ENCODE results near the gene NIP7. TPM values are rescaled to one million over a fixed set of nuclear protein-coding genes. Genes with fewer than 3 reads are reported as not detected.

The NIP7 gene
- total and polyA plus RNA-seq, 2 of the 8 experiments (the other 6 are each of a cell fraction or from before 2014, with no cell fraction given), result 14.5 to 52.2 TPM

DNA sequence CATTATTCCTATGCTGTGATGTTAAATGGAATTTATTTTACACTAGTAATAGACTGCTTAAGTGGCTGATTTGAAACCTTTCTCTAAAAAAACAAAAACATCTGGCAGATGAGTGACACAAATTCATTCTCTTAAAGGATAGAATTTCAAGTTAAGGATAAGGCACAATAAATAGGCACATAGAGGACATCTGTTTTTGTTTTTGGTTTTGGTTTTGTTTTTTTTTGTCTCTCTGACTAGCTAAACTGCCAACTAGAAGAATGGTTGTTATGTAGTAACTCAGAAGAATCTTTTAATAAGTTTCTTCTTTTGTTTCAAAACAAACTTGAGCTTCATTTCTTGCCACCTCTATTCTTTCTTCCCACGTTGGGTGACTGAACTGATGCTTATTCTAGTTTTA lies 33.5 kb upstream of the NIP7 start:
- POLR2A ChIA-PET (ENCODE audit: partially characterized antibody), result interaction anchor here (0.7 kb wide), 1 partner anchor 20 kb away, joined by 4 read pairs; no protein-coding TSS in a partner anchor
- H3K4me2 ChIP-seq (ENCODE audit: insufficient read depth in 1 of 2, low read depth in 2 of 2, low read length in 2 of 2), result no peak overlapping the region
- H2BK5ac ChIP-seq (ENCODE audit: low read depth, low read length), result no peak overlapping the region
- H3K56ac ChIP-seq (replicated peaks; ENCODE audit: insufficient read length, low read depth, low read length), result no peak overlapping the region
- H3K9me3 ChIP-seq (ENCODE audit: insufficient read depth in 2 of 2, low read depth in 1 of 2, low read length in 1 of 2), result no peaks in the 10 kb centered on the region
- H2AK5ac ChIP-seq (ENCODE audit: low read depth, low read length), result no peak overlapping the region
- H2BK12ac ChIP-seq (ENCODE audit: low read depth, low read length), result no peak overlapping the region
- no peak overlapping the region for H3K18ac ChIP-seq (ENCODE audit: extremely low read depth, low read length)
- H4K91ac ChIP-seq (replicated peaks; ENCODE audit: insufficient read length, low read length), result no peak overlapping the region
- no peak overlapping the region for H3K9ac ChIP-seq (replicated peaks in 1 of 4; ENCODE audit: extremely low read depth in 1 of 4, low read depth in 3 of 4, low read length in 3 of 4)
- H2BK20ac ChIP-seq (ENCODE audit: low read length), result no peak overlapping the region
- no peak overlapping the region for H4K8ac ChIP-seq (ENCODE audit: extremely low read depth, insufficient read depth, low read length)
- no peak overlapping the region for H4K5ac ChIP-seq (ENCODE audit: insufficient read length, low read depth, low read length)
- CTCF ChIA-PET (ENCODE audit: partially characterized antibody), result interaction anchor here (1.5 kb wide), 1 partner anchor 113 kb away, joined by 3 read pairs; no protein-coding TSS in a partner anchor
- no peak overlapping the region for H2AFZ ChIP-seq (ENCODE audit: low read length)
- H3K79me2 ChIP-seq (ENCODE audit: control insufficient read depth in 1 of 2, insufficient read depth in 2 of 2, low read length in 2 of 2), result no peaks in the 10 kb centered on the region
- no peak overlapping the region for H3K4me3 ChIP-seq (ENCODE audit: extremely low read depth in 1 of 4, insufficient read depth in 2 of 4, low read depth in 3 of 4, low read length in 4 of 4)
- H3K4ac ChIP-seq (replicated peaks; ENCODE audit: insufficient read length, low read depth, low read length), result no peak overlapping the region
- H3K27ac ChIP-seq (ENCODE audit: low read depth, low read length), result no peak overlapping the region
- peaks cover 0 to 3% (median 0%) of the 10 kb centered on the region in 4 experiments; a peak in 1 of 7 replicates for H3K4me1 ChIP-seq (replicated peaks in 1 of 4; ENCODE audit: control insufficient read depth in 3 of 4, insufficient read depth in 4 of 4, low read length in 3 of 4)
- H3K36me3 ChIP-seq (ENCODE audit: control insufficient read depth in 2 of 4, insufficient read depth in 4 of 4, low read length in 3 of 4), result peaks cover 0 to 4% (median 2%) of the 10 kb centered on the region in 4 experiments; a peak in 3 of 8 replicates
- no peaks in the 10 kb centered on the region for H3K27me3 ChIP-seq (replicated peaks in 1 of 4; ENCODE audit: control insufficient read depth in 3 of 4, extremely low read depth in 1 of 4, insufficient read depth in 3 of 4, low read length in 3 of 4)
- no peak overlapping the region for H3K23ac ChIP-seq (ENCODE audit: insufficient read length)
- no peaks in the 10 kb centered on the region for H3K79me1 ChIP-seq (ENCODE audit: low read depth, low read length)
- H2BK15ac ChIP-seq (ENCODE audit: low read length), result no peak overlapping the region
- H2BK120ac ChIP-seq (replicated peaks; ENCODE audit: low read depth, low read length), result no peak overlapping the region
- FAIRE-seq (no peak), DNase-seq (ENCODE audit: low read depth in 1 of 2, low spot score in 2 of 2) (no peak)
- H4K20me1 ChIP-seq (replicated peaks in 1 of 2; ENCODE audit: control insufficient read depth in 1 of 2, insufficient read depth in 2 of 2, low read length in 2 of 2), result no peaks in the 10 kb centered on the region
- H3K23me2 ChIP-seq (ENCODE audit: low read depth, low read length), result no peaks in the 10 kb centered on the region
- H3K14ac ChIP-seq (ENCODE audit: insufficient read length), result no peak overlapping the region
- WGBS, 2 experiments (ENCODE audit: extremely low coverage in 1 of 2, insufficient coverage in 1 of 2, insufficient read length in 1 of 2, insufficient replicate concordance in 2 of 2, low coverage in 1 of 2, low lambda C conversion rate in 2 of 2, missing lambda C conversion rate in 1 of 2), result 82% methylated on average over 1 of the region's 1 CpG; no CpG with 5 or more reads in 1 of the 2 experiments
- TF ChIP-seq, protein P1, sequence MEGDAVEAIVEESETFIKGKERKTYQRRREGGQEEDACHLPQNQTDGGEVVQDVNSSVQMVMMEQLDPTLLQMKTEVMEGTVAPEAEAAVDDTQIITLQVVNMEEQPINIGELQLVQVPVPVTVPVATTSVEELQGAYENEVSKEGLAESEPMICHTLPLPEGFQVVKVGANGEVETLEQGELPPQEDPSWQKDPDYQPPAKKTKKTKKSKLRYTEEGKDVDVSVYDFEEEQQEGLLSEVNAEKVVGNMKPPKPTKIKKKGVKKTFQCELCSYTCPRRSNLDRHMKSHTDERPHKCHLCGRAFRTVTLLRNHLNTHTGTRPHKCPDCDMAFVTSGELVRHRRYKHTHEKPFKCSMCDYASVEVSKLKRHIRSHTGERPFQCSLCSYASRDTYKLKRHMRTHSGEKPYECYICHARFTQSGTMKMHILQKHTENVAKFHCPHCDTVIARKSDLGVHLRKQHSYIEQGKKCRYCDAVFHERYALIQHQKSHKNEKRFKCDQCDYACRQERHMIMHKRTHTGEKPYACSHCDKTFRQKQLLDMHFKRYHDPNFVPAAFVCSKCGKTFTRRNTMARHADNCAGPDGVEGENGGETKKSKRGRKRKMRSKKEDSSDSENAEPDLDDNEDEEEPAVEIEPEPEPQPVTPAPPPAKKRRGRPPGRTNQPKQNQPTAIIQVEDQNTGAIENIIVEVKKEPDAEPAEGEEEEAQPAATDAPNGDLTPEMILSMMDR (IDR thresholded peaks at IDR 0.05; ENCODE audit: control extremely low read depth in 1 of 3, insufficient read depth in 1 of 3, low read depth in 1 of 3, low read length in 3 of 3), result no peak
- TF ChIP-seq, protein P2, sequence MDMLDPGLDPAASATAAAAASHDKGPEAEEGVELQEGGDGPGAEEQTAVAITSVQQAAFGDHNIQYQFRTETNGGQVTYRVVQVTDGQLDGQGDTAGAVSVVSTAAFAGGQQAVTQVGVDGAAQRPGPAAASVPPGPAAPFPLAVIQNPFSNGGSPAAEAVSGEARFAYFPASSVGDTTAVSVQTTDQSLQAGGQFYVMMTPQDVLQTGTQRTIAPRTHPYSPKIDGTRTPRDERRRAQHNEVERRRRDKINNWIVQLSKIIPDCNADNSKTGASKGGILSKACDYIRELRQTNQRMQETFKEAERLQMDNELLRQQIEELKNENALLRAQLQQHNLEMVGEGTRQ (IDR thresholded peaks at IDR 0.05; ENCODE audit: low read length), result no peak
- TF ChIP-seq YY1 (IDR thresholded peaks at IDR 0.05; ENCODE audit: low read depth, low read length), result no peak
- TF ChIP-seq KDM1A (IDR thresholded peaks at IDR 0.05; ENCODE audit: borderline replicate concordance, low read length), result no peak
- TF ChIP-seq TAF7 (optimal IDR thresholded peaks at IDR 0.05; ENCODE audit: borderline replicate concordance, low read depth, low read length), result no peak
- no peak for TF ChIP-seq EGR1 (IDR thresholded peaks at IDR 0.05; ENCODE audit: borderline replicate concordance, low read depth, low read length)
- no peak for TF ChIP-seq SIX5 (IDR thresholded peaks at IDR 0.05; ENCODE audit: low read depth, low read length)
- TF ChIP-seq, protein P3, sequence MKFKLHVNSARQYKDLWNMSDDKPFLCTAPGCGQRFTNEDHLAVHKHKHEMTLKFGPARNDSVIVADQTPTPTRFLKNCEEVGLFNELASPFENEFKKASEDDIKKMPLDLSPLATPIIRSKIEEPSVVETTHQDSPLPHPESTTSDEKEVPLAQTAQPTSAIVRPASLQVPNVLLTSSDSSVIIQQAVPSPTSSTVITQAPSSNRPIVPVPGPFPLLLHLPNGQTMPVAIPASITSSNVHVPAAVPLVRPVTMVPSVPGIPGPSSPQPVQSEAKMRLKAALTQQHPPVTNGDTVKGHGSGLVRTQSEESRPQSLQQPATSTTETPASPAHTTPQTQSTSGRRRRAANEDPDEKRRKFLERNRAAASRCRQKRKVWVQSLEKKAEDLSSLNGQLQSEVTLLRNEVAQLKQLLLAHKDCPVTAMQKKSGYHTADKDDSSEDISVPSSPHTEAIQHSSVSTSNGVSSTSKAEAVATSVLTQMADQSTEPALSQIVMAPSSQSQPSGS (IDR thresholded peaks at IDR 0.05; ENCODE audit: low read length), result no peak
- no peak for TF ChIP-seq POU5F1 (IDR thresholded peaks at IDR 0.05; ENCODE audit: low read depth, low read length)
